GM18507 (cell line): Measurements from ENCODE around the gene AOPEP.
A peak's percentile ranks its signal among the peaks of the same experiment; 100 is the strongest.
"Not testable (repeated sequence)": the region's sequence is repeated elsewhere in the genome, so short reads cannot be mapped to it uniquely, and the experiment has no call there.

Experiments
- DNase-seq: peaks from one replicate; pipeline ENCODE4 v3.0.0; 2011; ENCODE audit warnings: low read depth; ENCODE audit not compliant: insufficient read length; ENCODE audit errors: extremely low spot score
- FAIRE-seq: peaks from 2 replicates; lab custom pipeline; 2011; peaks lifted over from hg19 to GRCh38; lab: Jason Lieb, UNC

The AOPEP gene

GRCh38 chr9:94826644-94827410 is 100.3 kb downstream of the AOPEP start:
- no peak for FAIRE-seq
- no peak for DNase-seq

- DNase-seq (no peak), FAIRE-seq (no peak)
These were observed 101.2 kb downstream of the AOPEP start for GRCh38 chr9:94827584-94828304.

DNA sequence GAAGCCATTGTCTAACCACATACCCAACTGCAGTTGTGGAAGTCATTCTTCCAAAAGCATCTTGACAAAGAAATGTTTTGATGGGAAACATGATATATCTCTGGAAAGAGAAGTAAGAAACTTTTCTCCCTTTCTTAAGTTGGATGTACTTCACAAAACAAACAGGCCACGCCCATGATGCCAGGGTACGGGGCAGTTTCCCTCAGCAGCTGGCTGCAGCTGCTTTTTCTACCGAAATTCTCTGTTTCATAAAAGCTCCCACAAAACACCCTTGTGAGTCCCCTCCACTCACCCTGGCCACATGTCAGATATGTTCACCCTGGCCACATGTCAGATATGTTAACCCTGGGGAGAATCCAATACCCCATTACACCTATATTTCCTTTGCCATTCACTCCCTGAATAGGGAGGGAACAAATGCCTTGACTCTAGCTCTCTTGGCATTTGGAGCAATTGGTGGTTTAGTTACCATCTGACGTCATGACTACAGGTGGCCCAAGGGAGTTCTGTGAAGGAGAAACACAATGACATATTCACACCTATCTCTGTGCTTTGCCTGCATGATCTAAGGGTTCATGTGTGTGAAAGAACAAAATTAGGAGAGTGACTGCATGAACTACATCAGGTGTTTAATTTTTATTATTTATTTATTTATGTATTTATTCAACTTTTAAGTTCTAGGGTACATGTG is 103.0 kb downstream of the AOPEP start:
- FAIRE-seq: no peak
- DNase-seq: no peak

DNA sequence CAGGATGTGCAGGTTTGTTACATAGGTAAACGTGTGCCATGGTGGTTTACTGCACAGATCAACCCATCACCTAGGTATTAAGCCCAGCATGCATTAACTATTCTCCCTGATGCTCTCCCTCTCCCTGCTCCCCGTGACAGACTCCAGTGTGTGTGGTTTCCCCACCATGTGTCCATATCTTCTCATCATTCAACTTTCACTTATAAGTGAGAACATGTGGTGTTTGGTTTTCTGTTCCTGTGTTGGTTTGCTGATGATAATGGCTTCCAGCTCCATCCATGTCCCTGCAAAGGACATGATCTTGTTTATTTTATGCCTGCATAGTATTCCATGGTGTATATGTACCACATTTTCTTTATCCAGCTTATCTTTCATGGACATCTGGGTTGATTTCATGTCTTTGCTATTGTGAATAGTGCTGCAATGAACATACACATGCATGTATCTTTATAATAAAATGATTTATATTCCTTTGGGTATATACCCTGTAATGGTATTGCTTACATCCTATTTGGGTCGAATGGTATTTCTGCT is 103.6 kb downstream of the AOPEP start:
- FAIRE-seq, DNase-seq: not testable (repeated sequence)

- FAIRE-seq (no peak), DNase-seq (no peak)
These were observed 107.3 kb downstream of the AOPEP start for GRCh38 chr9:94833802-94834201.

DNA sequence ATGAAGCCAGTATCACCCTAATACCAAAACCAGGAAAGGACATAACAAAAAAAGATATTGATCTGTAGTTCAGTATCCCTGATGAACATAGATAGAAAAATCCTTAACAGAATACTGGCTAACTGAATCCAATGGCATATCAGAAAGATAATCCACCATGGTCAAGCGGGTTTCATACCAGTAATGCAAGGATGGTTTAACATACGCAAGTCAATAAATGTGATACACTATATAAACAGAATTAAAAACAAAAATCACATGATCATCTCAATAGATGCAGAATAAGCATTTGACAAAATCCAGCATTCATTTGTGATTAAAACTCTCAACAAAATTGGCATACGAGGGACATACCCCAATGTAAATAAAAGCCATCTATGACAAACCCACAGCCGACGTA is 110.9 kb downstream of the AOPEP start:
- no peak for FAIRE-seq
- DNase-seq: no peak

DNA sequence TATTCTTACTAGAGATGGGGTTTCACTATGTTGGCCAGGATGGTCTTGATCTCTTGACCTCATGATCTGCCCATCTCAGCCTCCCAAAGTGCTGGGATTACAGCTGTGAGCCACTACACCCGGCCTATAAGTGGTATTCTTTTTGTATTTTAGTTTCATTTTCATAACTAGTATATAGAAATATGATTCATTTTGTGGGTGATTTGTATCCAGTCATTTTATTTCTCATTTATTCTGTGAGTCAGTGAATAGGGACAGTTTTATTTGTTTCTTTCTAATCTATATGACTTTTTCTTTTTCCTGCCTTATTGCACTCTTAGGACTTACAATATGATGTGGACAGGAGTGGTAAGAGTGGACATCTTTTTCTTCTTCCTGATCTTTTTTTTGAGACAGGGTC is 112.9 kb downstream of the AOPEP start:
- no peak for FAIRE-seq

DNA sequence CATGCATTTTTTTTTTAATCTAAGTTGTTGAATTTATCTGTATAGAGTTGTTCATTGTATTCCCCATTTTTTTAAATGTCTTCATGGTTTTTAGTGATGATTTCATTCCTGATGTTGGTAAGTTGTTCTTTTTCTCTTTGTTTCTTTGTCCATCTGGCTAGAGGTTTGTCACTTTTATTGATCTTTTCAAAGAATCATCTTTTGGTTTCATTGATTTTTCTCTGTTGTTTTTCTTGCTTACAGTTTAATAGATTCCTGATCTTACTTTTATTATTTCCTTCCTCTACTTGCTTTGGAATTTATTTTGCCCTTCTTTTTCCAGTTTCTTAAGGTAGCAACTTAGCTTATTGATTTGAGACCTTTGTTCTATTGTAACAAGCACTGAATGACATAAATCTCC is 114.2 kb downstream of the AOPEP start:
- FAIRE-seq (no peak), DNase-seq (no peak)

More for the DNA sequence above, 112.9 kb downstream of the AOPEP start:
- DNase-seq: no peak

DNA sequence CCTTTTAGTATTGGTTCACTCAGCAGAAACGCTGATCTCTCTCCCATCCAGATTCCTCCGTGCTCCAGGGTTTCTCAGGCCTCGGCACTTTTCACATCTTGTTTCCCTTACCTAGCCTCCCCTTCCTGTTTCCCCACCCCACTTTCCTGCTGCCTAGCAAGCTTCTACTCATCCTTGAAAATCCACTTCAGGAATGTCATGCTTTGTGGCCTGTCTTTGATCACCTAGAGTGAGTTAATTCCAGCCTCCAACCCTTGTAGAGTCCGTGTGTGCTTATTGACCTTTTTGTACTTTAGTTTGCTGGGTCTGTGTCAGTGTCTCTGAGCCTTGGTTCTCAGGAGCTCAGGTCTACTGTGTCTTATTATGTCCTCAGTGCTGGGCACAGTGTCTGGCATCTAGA is 116.6 kb downstream of the AOPEP start:
- FAIRE-seq (no peak), DNase-seq (no peak)

- FAIRE-seq (no peak), DNase-seq (no peak)
These were observed 120.2 kb downstream of the AOPEP start for GRCh38 chr9:94846739-94847138.

DNA sequence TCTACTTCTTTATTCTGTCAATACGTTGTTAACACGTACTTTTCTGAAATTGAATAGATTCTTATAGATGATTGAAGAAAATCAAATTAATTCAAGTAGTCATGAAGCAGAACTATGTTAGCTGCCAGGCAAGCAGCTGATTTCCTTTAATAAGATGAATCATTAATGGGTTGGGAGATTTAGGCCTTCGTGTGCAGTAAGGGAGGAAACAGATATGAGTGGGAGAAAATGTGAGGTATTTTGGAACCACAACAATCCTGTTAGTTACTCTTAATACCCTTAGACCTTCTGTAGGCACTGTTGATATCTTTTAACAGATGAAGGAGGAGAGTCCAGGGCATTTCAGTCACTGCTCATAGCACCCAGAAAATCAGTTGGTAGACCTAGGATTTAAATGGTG is 121.0 kb downstream of the AOPEP start:
- DNase-seq (no peak), FAIRE-seq (peak; percentile 33)

- FAIRE-seq, DNase-seq: not testable (repeated sequence)
These were observed 122.3 kb downstream of the AOPEP start for GRCh38 chr9:94848791-94849190.

DNA sequence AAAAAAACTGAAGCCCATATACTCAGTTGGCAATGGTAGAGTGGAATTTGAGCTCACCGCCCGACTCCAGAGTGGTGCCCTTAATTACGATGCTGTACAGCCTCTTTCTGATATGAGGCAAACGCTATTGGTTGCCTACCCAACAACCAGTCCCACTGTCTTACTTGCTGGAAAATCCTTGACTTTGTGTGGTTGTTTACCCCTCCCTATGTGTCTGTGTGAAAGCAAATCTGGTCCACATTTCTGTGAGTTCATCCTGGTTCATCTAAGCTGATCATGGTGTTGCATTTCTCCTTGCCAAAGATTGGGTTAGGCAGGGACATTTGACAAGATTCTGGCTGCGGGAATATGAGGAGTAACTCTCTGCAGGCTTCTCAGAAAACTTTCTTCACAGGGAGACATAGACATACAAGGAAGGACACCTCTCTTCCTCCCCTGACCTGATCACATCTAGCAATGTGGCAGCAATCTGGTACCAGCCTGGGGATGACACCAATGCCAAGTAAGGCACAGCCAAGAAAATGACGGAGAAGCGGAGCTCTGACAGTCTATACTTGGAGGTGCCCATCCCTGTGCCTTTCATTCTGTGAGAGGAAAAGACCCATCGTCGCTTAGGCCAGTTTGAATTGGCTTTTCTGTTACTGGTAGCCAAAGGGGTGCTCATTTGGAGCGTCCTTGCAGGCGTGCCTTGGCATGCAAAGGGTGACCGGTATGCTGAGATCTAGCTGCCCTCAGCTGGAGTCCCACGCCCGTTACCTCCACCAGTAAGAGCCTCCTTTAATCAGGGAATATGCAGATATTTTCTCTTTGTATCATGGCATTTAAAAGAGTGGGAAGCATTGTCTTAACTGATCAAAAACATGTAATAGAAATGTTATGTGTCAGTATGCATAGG is 124.3 kb downstream of the AOPEP start:
- FAIRE-seq: no peak
- no peak for DNase-seq

GRCh38 chr9:94851467-94851866 is 125.0 kb downstream of the AOPEP start:
- FAIRE-seq (no peak), DNase-seq (no peak)

DNA sequence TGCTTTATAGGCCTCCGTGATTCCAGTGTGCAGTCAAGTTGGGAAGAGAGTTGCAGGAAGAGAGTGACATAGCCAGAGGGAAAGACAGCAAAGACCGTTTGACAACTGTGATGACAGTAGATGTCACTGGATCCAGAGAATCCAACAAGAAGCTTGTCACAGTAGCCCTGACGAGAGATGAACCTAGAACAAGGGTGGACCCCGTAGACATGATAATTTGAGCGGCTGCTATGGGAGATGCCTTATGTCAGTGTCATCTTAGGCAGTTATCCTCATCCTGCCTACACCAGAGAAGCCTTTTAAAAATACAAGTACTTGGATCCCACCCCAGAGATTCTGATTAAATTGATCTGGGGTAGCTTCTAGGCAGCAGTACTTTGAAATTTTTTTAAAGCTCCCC is 125.4 kb downstream of the AOPEP start:
- DNase-seq: no peak
- FAIRE-seq: no peak

GRCh38 chr9:94852373-94852772 is 125.9 kb downstream of the AOPEP start:
- no peak for FAIRE-seq
- no peak for DNase-seq

DNA sequence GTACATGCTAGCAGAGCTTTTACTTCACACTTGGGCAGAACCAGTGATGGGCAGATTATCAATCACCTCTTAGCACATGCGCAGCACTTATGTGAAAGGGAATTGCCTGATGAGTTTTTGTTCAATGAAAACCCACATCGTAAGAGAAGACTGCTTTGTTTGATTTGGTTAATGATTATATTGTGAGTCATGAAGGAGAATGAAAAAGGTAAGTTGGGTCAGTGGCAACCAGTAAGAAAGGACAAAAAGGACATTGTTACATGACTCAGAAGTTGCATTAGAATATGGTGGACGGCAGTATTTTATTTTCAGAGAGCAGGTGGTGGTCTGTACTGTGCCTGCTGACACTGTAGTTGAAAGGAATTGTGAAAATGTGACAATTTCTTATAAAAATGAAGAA is 127.4 kb downstream of the AOPEP start:
- DNase-seq: no peak
- no peak for FAIRE-seq

GRCh38 chr9:94855903-94856302 is 129.4 kb downstream of the AOPEP start:
- no peak for FAIRE-seq
- no peak for DNase-seq

- no peak for FAIRE-seq
- DNase-seq: no peak
These were observed 131.3 kb downstream of the AOPEP start for GRCh38 chr9:94857791-94858190.
